Esophagus squamous epithelium (tissue), 5 donors: ENCODE data around the gene ALDH3B1. TPM values are rescaled to one million over a fixed set of nuclear protein-coding genes. Genes with fewer than 3 reads are reported as not detected.

Experiments used
- DNase-seq: peaks from one replicate; lab custom pipeline; 2025; lab: John Stamatoyannopoulos, UW
- H3K27ac ChIP-seq, 4 donors: fragments of 200-600 bp; sonication (generic); one replicate each; pipeline ENCODE4 v1.5.1; 2016 to 2019; ENCODE audit warnings: mild to moderate bottlenecking in 1 of 4
- H3K27me3 ChIP-seq, 4 donors: fragments of 200-600 bp; sonication (generic); 1 replicate in 3 of 4; 2 replicates in 1 of 4; pipeline versions ENCODE4 v1.5.1 to v1.6.0; 2017 to 2021; ENCODE audit warnings: antibody characterized with exemption in 1 of 4
- H3K36me3 ChIP-seq, 3 donors: fragments of 200-600 bp; sonication (generic); one replicate each; pipeline ENCODE4 v1.5.1; 2016 to 2019
- H3K4me1 ChIP-seq, 3 donors: fragments of 200-600 bp; sonication (generic); one replicate each; pipeline ENCODE4 v1.5.1; 2017 to 2019
- H3K4me3 ChIP-seq, 4 donors: fragments of 200-600 bp; sonication (generic); 1 replicate in 3 of 4; 2 replicates in 1 of 4; pipeline ENCODE4 v1.5.1; 2016 to 2019; ENCODE audit warnings: mild to moderate bottlenecking in 2 of 4, moderate library complexity in 1 of 4
- H3K9me3 ChIP-seq, 3 donors: fragments of 200-600 bp; sonication (generic); one replicate each; pipeline ENCODE4 v1.5.1; 2016 to 2019
- POLR2A ChIP-seq, 4 donors: fragments of 450-650 bp; IDR thresholded peaks; one replicate each; pipeline ENCODE4 v1.6.1; 2017; ENCODE audit warnings: antibody characterized with exemption in 4 of 4, mild to moderate bottlenecking in 4 of 4, moderate library complexity in 3 of 4
- WGBS, 2 donors: methylation state at CpG; one replicate each; pipeline ENCODE4 v1.1.5; 2018; 5-methylcytosine and 5-hydroxymethylcytosine counted together
- intact Hi-C: fragments of 100-400 bp; cut with DNase I; formaldehyde crosslinking; loops from one replicate; pipeline ENCODE4 v1.15.0; 2022
- total RNA-seq, 4 donors: library from RNA; depleted of rRNA; stranded (reverse); fragments of >200 nt; gene quantifications; one replicate each; pipeline ENCODE4 v1.1.0, GENCODE V29; 2016
- TF ChIP-seq, protein P1 (sequence below), 6 experiments: fragments of 450-650 bp in 4 of 6; fragments of 200-600 bp in 2 of 6; sonication (generic) in 2 of 6; IDR thresholded peaks; one replicate each; pipeline ENCODE4 v1.5.1; 2016 to 2019; ENCODE audit warnings: antibody characterized with exemption in 6 of 6, mild to moderate bottlenecking in 4 of 6, moderate library complexity in 4 of 6
- donor health status: DM: yes; HTN: yes; CAD: no.

The ALDH3B1 gene
- total RNA-seq, 4 donors from 2014 or later: 1.6 to 15.7 (median 8.0) TPM

DNA sequence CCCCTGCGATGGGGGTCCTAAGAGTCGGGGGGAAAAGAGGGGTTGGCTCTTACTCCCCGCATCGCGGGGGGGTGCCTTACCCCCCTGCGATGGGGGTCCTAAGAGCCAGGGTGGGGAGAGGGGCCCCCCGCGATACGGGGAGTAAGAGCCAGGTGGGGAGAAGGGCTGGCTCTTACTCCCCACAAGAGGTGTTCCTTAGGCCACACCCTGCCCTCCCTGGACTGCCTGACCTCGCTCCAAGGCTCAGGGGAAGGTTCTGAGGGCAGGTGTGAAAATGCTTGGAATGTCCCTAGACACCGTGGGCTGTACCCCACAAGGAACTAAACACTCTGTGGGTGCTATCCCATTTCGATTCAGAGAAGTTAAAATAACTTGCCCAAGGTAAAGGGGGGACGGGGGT is 14.1 kb upstream of the ALDH3B1 start:
- Histone ChIP-seq H3K27me3 (peaks cover 0 to 8% (median 0%) of the 10 kb centered on the region in 4 donors), H3K4me1 (peaks cover 0 to 28% (median 0%) of the 10 kb centered on the region in 3 donors), H3K27ac (no peak overlapping the region), H3K4me3 (no peak overlapping the region), H3K36me3 (peaks cover 0 to 15% (median 0%) of the 10 kb centered on the region in 3 donors), H3K9me3 (no peaks in the 10 kb centered on the region)
- TF ChIP-seq, protein P1, sequence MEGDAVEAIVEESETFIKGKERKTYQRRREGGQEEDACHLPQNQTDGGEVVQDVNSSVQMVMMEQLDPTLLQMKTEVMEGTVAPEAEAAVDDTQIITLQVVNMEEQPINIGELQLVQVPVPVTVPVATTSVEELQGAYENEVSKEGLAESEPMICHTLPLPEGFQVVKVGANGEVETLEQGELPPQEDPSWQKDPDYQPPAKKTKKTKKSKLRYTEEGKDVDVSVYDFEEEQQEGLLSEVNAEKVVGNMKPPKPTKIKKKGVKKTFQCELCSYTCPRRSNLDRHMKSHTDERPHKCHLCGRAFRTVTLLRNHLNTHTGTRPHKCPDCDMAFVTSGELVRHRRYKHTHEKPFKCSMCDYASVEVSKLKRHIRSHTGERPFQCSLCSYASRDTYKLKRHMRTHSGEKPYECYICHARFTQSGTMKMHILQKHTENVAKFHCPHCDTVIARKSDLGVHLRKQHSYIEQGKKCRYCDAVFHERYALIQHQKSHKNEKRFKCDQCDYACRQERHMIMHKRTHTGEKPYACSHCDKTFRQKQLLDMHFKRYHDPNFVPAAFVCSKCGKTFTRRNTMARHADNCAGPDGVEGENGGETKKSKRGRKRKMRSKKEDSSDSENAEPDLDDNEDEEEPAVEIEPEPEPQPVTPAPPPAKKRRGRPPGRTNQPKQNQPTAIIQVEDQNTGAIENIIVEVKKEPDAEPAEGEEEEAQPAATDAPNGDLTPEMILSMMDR (IDR thresholded peaks at IDR 0.05): no peak
- intact Hi-C loops: no loop called here
- WGBS, 2 donors: 78 to 88% methylated on average over 3 of the region's 13 CpGs
- DNase-seq: no peak

DNA sequence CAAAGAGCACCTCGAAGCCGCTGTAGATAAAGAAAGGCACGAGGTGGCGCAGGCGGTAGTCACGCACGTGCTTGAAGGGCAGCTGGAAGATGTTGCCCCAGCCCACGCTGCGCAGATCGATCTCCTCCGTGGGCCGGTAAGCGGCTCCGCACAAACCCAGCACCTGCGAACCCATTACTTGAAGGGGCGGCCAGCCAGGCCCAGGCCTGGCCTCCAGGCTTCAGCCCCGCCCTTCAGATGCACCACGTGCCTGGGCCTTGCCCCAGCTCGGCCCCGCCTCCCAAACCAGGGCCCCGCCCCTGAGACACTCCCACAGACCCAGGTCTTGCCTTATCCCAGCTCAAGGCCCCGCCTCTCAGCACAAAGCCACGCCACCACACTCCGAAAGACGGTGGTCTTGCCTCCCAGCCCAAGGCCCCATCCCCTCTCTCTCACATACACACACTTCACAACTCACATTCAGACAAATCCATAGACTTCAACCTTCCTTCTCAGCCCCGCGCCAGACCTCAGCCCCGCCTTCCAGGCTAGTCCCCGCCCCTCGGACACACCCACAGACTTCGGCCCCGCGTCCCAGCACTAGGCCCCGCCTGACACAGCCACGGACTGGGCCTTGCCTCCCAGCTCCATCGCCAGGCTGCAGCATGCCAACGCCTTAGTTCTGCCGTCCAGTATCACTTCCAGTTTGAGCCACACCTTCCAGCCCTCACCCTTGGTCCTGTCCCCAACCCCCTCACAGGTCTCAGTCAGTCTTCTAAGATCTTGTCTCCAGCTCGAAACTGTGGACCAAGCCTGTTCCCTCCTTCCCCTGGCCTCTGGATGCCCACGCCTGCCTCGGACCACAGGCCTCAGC is 13.3 kb upstream of the ALDH3B1 start:
- Histone ChIP-seq H3K4me3 (peak overlapping the region in 1 of 4 donors; percentile 13), H3K36me3 (peaks cover 0 to 15% (median 0%) of the 10 kb centered on the region in 3 donors), H3K27me3 (peaks cover 0 to under 1% (median 0%) of the 10 kb centered on the region in 4 donors), H3K4me1 (peaks cover 0 to 20% (median 0%) of the 10 kb centered on the region in 3 donors), H3K9me3 (no peaks in the 10 kb centered on the region), H3K27ac (no peak overlapping the region)
- no peak for DNase-seq
- intact Hi-C loops: no loop called here
- no peak for TF ChIP-seq POLR2A (IDR thresholded peaks at IDR 0.05)
- TF ChIP-seq, protein P1 (IDR thresholded peaks at IDR 0.05): no peak
- WGBS, 2 donors: 70 to 75% methylated on average over 32 to 36 of the region's 41 CpGs

DNA sequence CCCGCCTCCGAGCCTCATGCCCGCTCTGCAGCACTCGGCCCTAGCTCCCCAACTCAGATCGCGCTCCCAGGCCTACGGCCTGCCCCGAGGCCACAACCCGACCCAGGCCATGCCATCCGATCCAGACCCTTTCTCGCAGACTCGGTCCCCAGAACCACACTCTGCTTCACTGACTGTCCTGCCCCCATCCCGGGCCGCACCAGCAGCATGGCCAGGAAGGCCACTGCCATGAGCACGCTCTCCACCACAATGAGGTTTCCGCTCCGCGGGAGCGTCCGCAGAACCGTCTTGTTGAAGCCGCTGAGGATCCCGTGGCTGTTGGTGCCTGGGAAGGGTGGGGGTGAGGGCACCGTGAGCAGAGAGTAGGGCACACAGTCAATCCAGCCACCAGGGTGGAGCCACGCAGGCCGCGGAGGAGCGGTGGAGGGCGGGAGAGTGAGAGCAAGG is 12.6 kb upstream of the ALDH3B1 start:
- no peak for DNase-seq
- Histone ChIP-seq H3K27me3 (no peaks in the 10 kb centered on the region), H3K4me3 (no peak overlapping the region), H3K4me1 (peaks cover 0 to 25% (median 2%) of the 10 kb centered on the region in 3 donors), H3K27ac (no peak overlapping the region), H3K36me3 (peaks cover 0 to 15% (median 0%) of the 10 kb centered on the region in 3 donors), H3K9me3 (no peaks in the 10 kb centered on the region)
- intact Hi-C loops: no loop called here
- TF ChIP-seq, protein P1 (IDR thresholded peaks at IDR 0.05): no peak
- TF ChIP-seq POLR2A (IDR thresholded peaks at IDR 0.05): no peak
- 97% methylated on average over 17 to 20 of the region's 29 CpGs for WGBS, 2 donors

DNA sequence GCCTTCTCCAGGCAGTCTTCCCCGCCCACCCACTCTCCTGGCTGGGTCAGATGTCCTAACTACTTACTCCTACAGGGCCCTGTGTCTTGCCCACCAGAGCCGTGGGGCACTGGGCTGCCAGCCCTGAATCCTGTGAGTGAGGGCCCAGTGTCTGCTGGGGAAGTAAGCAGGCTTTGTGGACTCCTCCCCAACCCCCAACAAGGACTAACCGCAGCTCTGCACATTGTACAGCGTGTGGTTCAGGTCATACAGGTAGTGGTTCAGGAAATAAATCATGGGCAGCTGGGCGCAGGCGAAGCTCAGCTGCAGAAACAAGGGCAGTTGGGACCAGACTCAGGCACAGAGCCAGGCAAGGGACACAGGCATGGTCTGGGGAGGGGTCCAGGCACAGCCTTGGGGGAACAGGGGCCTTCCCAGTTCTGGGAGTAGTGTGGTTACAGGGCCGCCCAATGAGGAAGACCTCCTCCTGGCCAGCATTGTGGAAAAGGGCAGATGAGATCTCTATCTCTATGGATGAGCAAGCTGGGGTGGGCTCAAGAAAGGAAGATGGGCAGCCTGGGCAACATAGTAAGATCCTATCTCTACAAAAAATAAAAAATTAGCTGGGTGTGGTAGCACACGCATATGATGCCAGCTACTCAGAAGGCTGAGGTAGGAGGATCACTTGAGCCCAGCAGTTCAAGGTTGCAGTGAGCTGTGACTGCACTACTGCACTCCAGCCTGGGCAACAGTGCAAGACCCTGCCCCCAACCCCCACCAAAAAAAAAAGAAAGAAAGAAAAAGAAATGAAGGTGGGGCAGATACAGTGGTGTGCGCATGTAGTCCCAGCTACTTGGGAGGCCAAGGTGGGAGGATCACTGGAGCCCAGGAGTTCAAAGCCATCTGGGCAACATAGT is 11.7 kb upstream of the ALDH3B1 start:
- intact Hi-C loops: no loop called here
- no peak for TF ChIP-seq POLR2A (IDR thresholded peaks at IDR 0.05)
- TF ChIP-seq, protein P1 (IDR thresholded peaks at IDR 0.05): no peak
- Histone ChIP-seq H3K4me1 (peaks cover 6 to 34% (median 10%) of the 10 kb centered on the region in 3 donors), H3K27ac (no peak overlapping the region), H3K9me3 (no peaks in the 10 kb centered on the region), H3K4me3 (no peak overlapping the region), H3K36me3 (peaks cover 0 to 15% (median 0%) of the 10 kb centered on the region in 3 donors), H3K27me3 (no peaks in the 10 kb centered on the region)
- no peak for DNase-seq
- WGBS, 2 donors: 86 to 96% methylated on average over 2 to 3 of the region's 9 CpGs
